Sigmoid colon (tissue), 4 donors: ENCODE results near the gene ATF6.

Experiments
- CTCF ChIP-seq, 4 experiments: fragments of 450-650 bp in 3 of 4; fragments of 200-600 bp in 1 of 4; IDR thresholded peaks; one replicate each; pipeline ENCODE4 v1.5.1; 2016 to 2019; ENCODE audit warnings: antibody characterized with exemption in 4 of 4, mild to moderate bottlenecking in 3 of 4, moderate library complexity in 2 of 4
- EP300 ChIP-seq, 4 donors: sonication (generic); formaldehyde crosslinking; IDR thresholded peaks; one replicate each; pipeline ENCODE4 v1.6.1; 2017; ENCODE audit warnings: antibody characterized with exemption in 4 of 4
- POLR2A ChIP-seq, 2 donors: fragments of 450-650 bp; IDR thresholded peaks; one replicate each; pipeline ENCODE4 v1.6.1; 2016; ENCODE audit warnings: antibody characterized with exemption in 2 of 2, mild to moderate bottlenecking in 2 of 2, moderate library complexity in 2 of 2
- POLR2AphosphoS5 ChIP-seq, 4 donors: sonication (generic); formaldehyde crosslinking; IDR thresholded peaks; one replicate each; pipeline ENCODE4 v1.6.1; 2017; ENCODE audit warnings: antibody characterized with exemption in 4 of 4

- TF ChIP-seq POLR2A (IDR thresholded peaks at IDR 0.05) (no peak), CTCF (IDR thresholded peaks at IDR 0.05) (no peak), POLR2AphosphoS5 (IDR thresholded peaks at IDR 0.05) (no peak), EP300 (IDR thresholded peaks at IDR 0.05) (no peak)
Observed at GRCh38 chr1:161929137-161929536, 163.0 kb downstream of the ATF6 start.
